Neural progenitor cell (in vitro differentiated cells): ENCODE data around the gene SMTN. TPM values are rescaled to one million over a fixed set of nuclear protein-coding genes. Genes with fewer than 3 reads are reported as not detected.

Source experiments
- DNase-seq: peaks from one replicate; pipeline ENCODE4 v3.0.0-alpha.2; 2016; ENCODE audit warnings: low spot score
- H2AFZ ChIP-seq: fragments of 200-600 bp; sonication (generic); replicated peaks from 2 replicates; pipeline ENCODE4 v1.6.1; 2016; ENCODE audit warnings: antibody characterized with exemption
- H3F3A ChIP-seq: fragments of 200-600 bp; sonication (generic); 2 replicates; pipeline ENCODE4 v1.6.1; 2016; ENCODE audit warnings: antibody characterized with exemption, low read depth
- H3K27ac ChIP-seq: fragments of 200-600 bp; sonication (generic); 2 replicates; pipeline ENCODE4 v1.5.1; 2016; ENCODE audit warnings: mild to moderate bottlenecking
- H3K27me3 ChIP-seq: fragments of 200-600 bp; sonication (generic); 2 replicates; pipeline ENCODE4 v1.6.1; 2016; ENCODE audit warnings: mild to moderate bottlenecking, moderate library complexity
- H3K36me3 ChIP-seq: fragments of 200-600 bp; sonication (generic); 2 replicates; pipeline ENCODE4 v1.5.1; 2016
- H3K4me1 ChIP-seq: fragments of 200-600 bp; sonication (generic); 2 replicates; pipeline ENCODE4 v1.6.1; 2016; ENCODE audit warnings: mixed run types
- H3K4me2 ChIP-seq: fragments of 200-600 bp; sonication (generic); 2 replicates; pipeline ENCODE4 v1.6.1; 2016
- H3K4me3 ChIP-seq: fragments of 200-600 bp; sonication (generic); 2 replicates; pipeline ENCODE4 v1.5.1; 2016
- H3K79me2 ChIP-seq: fragments of 200-600 bp; sonication (generic); 2 replicates; pipeline ENCODE4 v1.6.1; 2016; ENCODE audit warnings: low read depth
- H3K9ac ChIP-seq: fragments of 200-600 bp; sonication (generic); 2 replicates; pipeline ENCODE4 v1.6.1; 2016
- H3K9me3 ChIP-seq: fragments of 200-600 bp; sonication (generic); 2 replicates; pipeline ENCODE4 v1.5.1; 2016; ENCODE audit warnings: low read depth
- H4K20me1 ChIP-seq: fragments of 200-600 bp; sonication (generic); 2 replicates; pipeline ENCODE4 v1.6.1; 2016; ENCODE audit warnings: low read depth
- H3K27ac Mint-ChIP-seq: 3 replicates; pipeline ENCODE4 v1.8.0; 2021; ENCODE audit warnings: mixed read lengths
- H3K27me3 Mint-ChIP-seq: 2 replicates; pipeline ENCODE4 v1.8.0; 2022; ENCODE audit warnings: low read depth, mild to moderate bottlenecking, inconsistent platforms, moderate library complexity, mixed read lengths; ENCODE audit not compliant: insufficient read depth
- H3K36me3 Mint-ChIP-seq: 3 replicates; pipeline ENCODE4 v1.8.0; 2021; ENCODE audit warnings: mixed read lengths
- H3K4me1 Mint-ChIP-seq: 3 replicates; pipeline ENCODE4 v1.8.0; 2021; ENCODE audit warnings: mixed read lengths
- H3K4me3 Mint-ChIP-seq: 3 replicates; pipeline ENCODE4 v1.8.0; 2021; ENCODE audit warnings: mild to moderate bottlenecking, moderate library complexity, mixed read lengths
- H3K9me3 Mint-ChIP-seq: 3 replicates; pipeline ENCODE4 v1.8.0; 2020; ENCODE audit warnings: mixed read lengths
- CTCF ChIP-seq: fragments of 200-600 bp; sonication (generic); IDR thresholded peaks from 2 replicates; pipeline ENCODE4 v1.5.1; 2017; ENCODE audit warnings: antibody characterized with exemption, mild to moderate bottlenecking
- EZH2 ChIP-seq: fragments of 200-600 bp; sonication (generic); IDR thresholded peaks from 2 replicates; pipeline ENCODE4 v1.6.1; 2017; ENCODE audit warnings: antibody characterized with exemption, mild to moderate bottlenecking, moderate library complexity
- EZH2phosphoT487 ChIP-seq: fragments of 200-600 bp; sonication (generic); IDR thresholded peaks from 2 replicates; pipeline ENCODE4 v1.6.1; 2017; ENCODE audit warnings: antibody characterized with exemption
- total RNA-seq: library from RNA; depleted of rRNA; stranded (reverse); fragments of >200 nt; gene quantifications from 2 replicates; pipeline ENCODE4 v1.2.3, GENCODE V29; 2015; ENCODE audit warnings: low replicate concordance

Gene SMTN
- total RNA-seq, 1 donor from 2014 or later: 14.1 TPM

- peaks cover 9% of the 10 kb centered on the region for H3K79me2 ChIP-seq
Observed at GRCh38 chr22:31087744-31088215, 6.7 kb downstream of the SMTN start.

GRCh38 chr22:31088233-31088986 lies 7.3 kb downstream of the SMTN start:
- no peak overlapping the region for H3K9ac ChIP-seq
- peaks cover 4% of the 10 kb centered on the region for H3K4me1 ChIP-seq
- no peak overlapping the region for H3K4me3 ChIP-seq
- Mint-ChIP-seq H3K4me1 (peaks cover 7% of the 10 kb centered on the region), H3K4me3 (no peak overlapping the region), H3K9me3 (no peaks in the 10 kb centered on the region), H3K27ac (no peak overlapping the region), H3K27me3 (peaks cover 7% of the 10 kb centered on the region), H3K36me3 (no peaks in the 10 kb centered on the region)
- DNase-seq: no peak
- no peaks in the 10 kb centered on the region for H3K36me3 ChIP-seq
- H3K27me3 ChIP-seq: no peaks in the 10 kb centered on the region
- TF ChIP-seq EZH2phosphoT487 (no peak), EZH2 (no peak), CTCF (no peak)
- no peak overlapping the region for H2AFZ ChIP-seq
- no peaks in the 10 kb centered on the region for H4K20me1 ChIP-seq
- no peaks in the 10 kb centered on the region for H3K9me3 ChIP-seq
- no peak overlapping the region for H3K4me2 ChIP-seq
- no peak overlapping the region for H3K27ac ChIP-seq
- peaks cover 2% of the 10 kb centered on the region for H3F3A ChIP-seq
- H3K79me2 ChIP-seq: peaks cover 9% of the 10 kb centered on the region

More at GRCh38 chr22:31087744-31088215, 6.7 kb downstream of the SMTN start:
- Mint-ChIP-seq H3K4me3 (no peak overlapping the region), H3K9me3 (no peaks in the 10 kb centered on the region), H3K36me3 (no peaks in the 10 kb centered on the region), H3K4me1 (peaks cover 9% of the 10 kb centered on the region), H3K27me3 (peaks cover 7% of the 10 kb centered on the region), H3K27ac (no peak overlapping the region)
- H4K20me1 ChIP-seq: peaks cover 2% of the 10 kb centered on the region
- no peaks in the 10 kb centered on the region for H3K27me3 ChIP-seq
- peaks cover 4% of the 10 kb centered on the region for H3K4me1 ChIP-seq
- H3K9me3 ChIP-seq: no peaks in the 10 kb centered on the region
- DNase-seq: no peak
- H3K4me3 ChIP-seq: no peak overlapping the region
- H3K9ac ChIP-seq: no peak overlapping the region
- H3K36me3 ChIP-seq: no peaks in the 10 kb centered on the region
- no peak overlapping the region for H2AFZ ChIP-seq
- no peak overlapping the region for H3K27ac ChIP-seq
- no peak for TF ChIP-seq CTCF
- no peak for TF ChIP-seq EZH2
- TF ChIP-seq EZH2phosphoT487: no peak
- H3F3A ChIP-seq: peaks cover 6% of the 10 kb centered on the region
- no peak overlapping the region for H3K4me2 ChIP-seq

GRCh38 chr22:31089160-31090100 lies 8.3 kb downstream of the SMTN start:
- Histone ChIP-seq H3K27me3 (no peaks in the 10 kb centered on the region), H3K9ac (no peak overlapping the region), H3F3A (no peaks in the 10 kb centered on the region), H3K27ac (no peak overlapping the region), H3K4me2 (no peak overlapping the region), H3K4me3 (no peak overlapping the region), H3K4me1 (peaks cover under 1% of the 10 kb centered on the region), H3K79me2 (peaks cover 3% of the 10 kb centered on the region), H2AFZ (no peak overlapping the region), H3K9me3 (no peaks in the 10 kb centered on the region), H3K36me3 (no peaks in the 10 kb centered on the region), H4K20me1 (no peaks in the 10 kb centered on the region)
- peaks cover 2% of the 10 kb centered on the region for H3K27me3 Mint-ChIP-seq
- H3K9me3 Mint-ChIP-seq: no peaks in the 10 kb centered on the region
- H3K4me1 Mint-ChIP-seq: peaks cover 2% of the 10 kb centered on the region
- no peaks in the 10 kb centered on the region for H3K36me3 Mint-ChIP-seq
- peak; percentile 61 for DNase-seq
- no peak for TF ChIP-seq EZH2phosphoT487
- TF ChIP-seq CTCF: peak; percentile 77
- H3K4me3 Mint-ChIP-seq: no peak overlapping the region
- peak overlapping the region; percentile 51 for H3K27ac Mint-ChIP-seq
